ENCODE data around the gene ZC3H14.
"Not testable (repeated sequence)": the region's sequence is repeated elsewhere in the genome, so short reads cannot be mapped to it uniquely, and the experiment has no call there.

The ZC3H14 gene, protein sequence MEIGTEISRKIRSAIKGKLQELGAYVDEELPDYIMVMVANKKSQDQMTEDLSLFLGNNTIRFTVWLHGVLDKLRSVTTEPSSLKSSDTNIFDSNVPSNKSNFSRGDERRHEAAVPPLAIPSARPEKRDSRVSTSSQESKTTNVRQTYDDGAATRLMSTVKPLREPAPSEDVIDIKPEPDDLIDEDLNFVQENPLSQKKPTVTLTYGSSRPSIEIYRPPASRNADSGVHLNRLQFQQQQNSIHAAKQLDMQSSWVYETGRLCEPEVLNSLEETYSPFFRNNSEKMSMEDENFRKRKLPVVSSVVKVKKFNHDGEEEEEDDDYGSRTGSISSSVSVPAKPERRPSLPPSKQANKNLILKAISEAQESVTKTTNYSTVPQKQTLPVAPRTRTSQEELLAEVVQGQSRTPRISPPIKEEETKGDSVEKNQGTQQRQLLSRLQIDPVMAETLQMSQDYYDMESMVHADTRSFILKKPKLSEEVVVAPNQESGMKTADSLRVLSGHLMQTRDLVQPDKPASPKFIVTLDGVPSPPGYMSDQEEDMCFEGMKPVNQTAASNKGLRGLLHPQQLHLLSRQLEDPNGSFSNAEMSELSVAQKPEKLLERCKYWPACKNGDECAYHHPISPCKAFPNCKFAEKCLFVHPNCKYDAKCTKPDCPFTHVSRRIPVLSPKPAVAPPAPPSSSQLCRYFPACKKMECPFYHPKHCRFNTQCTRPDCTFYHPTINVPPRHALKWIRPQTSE

DNA sequence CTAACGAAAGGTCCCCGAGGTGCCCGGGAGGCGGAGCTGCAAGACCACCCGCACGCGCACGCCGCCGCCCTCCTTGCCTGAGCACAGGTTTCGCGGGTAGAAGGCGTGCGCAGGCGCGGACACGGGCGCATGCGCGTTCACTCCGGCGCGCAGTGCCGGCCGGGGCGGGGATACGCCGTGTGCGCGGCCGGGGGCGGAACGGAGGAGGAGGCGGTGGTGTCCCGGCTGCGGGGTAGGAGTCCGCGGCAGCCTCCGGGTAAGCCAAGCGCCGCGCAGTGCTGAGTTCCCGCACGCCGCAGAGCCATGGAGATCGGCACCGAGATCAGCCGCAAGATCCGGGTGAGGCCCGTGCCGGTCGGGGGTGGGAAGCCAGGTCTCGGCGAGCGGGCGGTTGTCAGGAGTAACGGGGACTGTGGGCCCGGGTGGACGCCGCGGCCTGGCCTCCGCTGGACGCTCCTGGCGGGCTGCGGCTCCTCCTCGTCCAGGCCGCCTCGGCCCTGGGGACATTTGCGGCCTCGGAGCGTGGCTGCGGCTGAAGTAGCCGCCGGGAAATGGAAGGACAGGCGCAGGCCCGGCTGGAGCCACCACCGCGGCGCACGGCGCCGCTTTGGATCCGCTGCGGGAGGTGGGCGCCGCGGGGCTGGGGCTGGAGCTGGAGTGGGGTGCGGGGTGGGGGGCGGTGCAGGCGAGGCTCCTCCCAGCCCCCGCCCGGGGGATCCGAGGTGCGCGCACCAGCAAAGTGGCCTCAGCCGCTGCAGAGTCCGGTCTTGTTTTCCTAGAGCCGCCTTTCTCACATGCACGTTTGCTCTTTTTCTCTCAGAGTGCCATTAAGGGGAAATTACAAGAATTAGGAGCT, at the start of gene ZC3H14:
Gene ZC3H14 (plus strand): TSS at position 207 of the 856 bp plus-strand sequence. CDS start 97 bp downstream, at position 304.
- DNase-seq (ENCODE audit: low read depth), result peak; percentile 83

DNA sequence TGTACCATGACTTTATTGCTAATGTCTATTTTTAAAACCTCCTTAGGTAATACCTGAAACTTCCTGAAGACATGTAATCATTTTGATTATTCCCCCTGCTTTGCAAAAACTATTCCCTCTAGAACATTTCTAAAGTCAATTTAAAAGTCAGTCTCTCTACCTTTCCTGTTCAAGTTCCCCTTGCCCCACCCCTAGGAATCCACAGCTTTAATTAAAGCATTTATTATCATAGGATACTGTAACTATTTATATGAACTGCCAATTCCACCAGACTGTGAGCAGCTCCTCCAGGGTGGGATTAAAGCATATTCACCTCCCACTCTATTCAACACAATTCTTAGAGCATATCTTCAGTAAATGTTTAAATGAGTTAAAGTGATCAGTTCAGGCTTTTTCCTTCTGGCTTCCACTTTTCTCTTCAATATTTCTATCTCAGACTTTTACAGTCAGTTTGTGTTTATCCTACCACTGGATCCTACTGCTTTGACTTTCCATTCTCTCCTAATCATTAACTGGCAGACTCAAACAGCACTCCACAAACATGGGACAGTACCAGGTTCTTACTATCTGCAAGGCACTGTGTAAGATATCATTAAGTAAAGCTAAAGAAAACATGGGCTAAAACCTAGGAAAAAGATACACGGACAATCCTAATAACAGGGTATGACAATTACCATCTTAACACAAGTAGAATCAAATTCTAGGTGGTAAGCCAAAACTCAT, 47.2 kb upstream of the ZC3H14 start:
- DNase-seq (ENCODE audit: low read depth), result no peak

DNA sequence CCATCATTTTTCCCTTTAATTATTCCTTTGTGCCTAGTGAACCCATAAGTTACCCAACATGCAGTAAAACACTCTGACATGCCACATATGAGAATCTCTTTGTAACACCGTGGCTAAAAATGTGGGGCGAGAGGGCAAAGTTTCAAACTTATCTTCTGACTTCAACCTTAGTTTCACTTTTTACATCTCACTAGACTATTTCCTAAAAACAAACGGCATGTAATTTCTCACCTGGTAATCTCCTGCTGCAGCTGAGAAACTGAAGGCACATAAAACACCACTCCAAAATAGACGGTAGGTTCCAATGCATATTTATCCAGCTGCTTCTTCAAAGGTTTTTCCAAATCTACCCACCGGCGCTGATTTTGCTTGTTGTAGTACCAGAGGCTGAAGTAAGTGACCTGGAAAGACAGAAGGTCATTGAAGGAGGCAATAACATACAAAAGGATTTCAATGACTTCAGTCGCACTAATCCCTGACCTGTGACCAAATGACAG, 45.9 kb upstream of the ZC3H14 start:
- no peak for DNase-seq (ENCODE audit: low read depth)

DNA sequence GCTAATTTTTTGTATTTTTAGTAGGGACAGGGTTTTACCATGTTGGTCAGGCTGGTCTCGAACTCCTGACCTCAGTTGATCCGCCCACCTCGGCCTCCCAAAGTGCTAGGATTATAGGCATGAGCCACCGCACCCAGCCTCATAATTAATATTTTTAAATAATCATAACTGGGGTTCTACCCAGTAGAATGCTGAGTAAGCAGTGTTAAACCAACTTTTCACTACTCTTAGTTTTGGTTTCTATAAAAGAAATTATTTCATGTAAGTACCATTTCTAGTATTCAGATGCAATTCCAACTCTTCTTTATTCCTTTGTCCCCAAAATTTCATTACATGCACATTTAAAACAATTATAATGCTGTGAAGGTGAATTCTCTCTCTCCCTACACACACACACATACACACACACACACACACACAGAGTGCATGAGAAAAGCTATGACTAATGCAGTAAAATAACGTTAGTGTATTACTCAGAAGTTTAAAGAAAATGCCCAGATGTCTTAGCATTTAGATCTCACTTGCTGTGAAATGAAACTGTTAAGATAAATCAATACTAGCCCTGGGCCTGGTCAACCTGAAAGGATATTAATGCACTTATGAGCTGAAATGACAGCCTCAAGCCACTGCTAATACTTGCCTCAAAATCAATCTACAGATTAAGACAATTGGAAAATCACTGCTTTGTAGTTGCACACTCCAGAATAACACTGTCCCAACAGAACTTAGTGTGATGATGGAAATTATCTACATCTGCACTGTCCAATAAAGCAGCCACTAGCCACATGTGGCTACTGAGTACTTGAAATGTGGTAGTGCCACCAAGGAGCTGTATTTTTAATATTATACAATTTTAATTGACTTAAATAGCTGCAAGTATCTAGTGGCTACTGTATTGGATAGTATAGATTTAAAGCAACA, 44.0 kb upstream of the ZC3H14 start:
- no peak for DNase-seq (ENCODE audit: low read depth)

DNA sequence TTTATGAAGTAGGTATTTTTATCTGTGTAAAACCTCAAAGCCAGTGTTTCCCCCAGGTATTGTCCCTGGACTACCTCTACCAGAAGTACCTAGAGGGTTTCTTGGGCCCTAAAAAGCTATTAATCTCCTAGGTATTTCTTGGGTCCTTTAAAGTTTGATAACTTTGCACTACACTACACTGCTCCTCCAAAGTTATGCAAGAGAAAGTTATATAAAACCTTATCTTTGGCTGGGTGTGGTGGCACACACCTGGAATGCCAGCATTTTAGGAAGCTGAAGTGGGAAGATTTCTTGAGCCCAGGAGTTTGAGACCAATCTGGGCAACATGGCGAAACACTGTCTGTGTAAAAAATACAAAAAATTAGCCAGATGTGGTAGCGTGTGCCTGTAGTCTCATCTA, 42.9 kb upstream of the ZC3H14 start:
- no peak for DNase-seq (ENCODE audit: low read depth)

DNA sequence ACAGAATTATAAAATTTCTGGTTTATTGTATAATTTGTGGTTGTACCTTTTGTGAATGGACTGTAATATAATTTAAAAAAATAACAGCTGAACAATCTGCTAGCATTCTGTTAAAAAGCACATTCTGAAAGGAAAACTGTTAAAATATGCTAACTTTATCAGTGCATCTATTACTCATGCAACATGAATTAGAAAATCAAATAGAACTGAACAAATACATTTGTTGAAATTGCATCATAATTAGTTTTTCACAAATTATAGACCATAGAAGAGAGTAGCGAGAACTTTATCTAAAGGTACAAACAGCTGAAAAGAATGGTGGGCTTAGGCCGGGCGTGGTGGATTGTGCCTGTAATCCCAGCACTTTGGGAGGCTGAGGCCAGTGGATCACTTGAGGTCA, 41.0 kb upstream of the ZC3H14 start:
- DNase-seq (ENCODE audit: low read depth), result no peak

DNA sequence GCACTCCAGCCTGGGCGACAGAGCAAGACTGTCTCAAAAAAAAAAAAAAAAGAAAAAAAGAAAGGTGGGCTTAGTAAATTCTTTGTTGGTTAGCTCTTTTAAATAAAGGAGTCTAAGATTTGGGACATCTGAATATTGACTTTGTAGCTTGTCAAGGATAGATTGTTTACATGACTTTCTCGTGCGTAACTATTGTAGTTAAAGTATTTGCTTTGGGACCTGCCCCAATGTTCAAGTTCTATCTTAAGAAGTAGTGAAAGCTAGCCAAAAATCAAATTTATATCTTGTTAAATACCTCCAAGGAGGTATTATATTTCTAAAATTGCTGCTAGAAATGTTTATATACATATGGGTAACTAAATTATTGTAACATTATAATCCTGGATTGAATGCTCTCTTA, 40.4 kb upstream of the ZC3H14 start:
- DNase-seq (ENCODE audit: low read depth), result no peak

DNA sequence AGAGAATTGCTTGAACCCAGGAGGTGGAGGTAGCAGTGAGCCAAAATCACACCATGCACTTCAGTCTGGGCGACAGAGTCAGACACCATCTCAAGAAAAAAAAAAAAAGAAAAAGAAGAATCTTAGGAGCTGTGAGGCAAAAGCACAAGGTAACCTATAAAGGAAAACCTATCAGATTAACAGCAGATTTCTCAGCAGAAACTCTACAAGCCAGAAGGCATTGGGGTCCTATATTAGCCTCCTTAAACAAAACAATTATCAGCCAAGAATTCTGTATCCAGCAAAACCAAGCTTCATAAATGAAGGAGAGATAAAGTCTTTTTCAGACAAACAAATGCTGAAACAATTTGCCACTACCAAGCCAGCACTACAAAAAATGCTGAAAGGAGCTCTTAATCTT, 32.9 kb upstream of the ZC3H14 start:
- not testable (repeated sequence) for DNase-seq (ENCODE audit: low read depth)

DNA sequence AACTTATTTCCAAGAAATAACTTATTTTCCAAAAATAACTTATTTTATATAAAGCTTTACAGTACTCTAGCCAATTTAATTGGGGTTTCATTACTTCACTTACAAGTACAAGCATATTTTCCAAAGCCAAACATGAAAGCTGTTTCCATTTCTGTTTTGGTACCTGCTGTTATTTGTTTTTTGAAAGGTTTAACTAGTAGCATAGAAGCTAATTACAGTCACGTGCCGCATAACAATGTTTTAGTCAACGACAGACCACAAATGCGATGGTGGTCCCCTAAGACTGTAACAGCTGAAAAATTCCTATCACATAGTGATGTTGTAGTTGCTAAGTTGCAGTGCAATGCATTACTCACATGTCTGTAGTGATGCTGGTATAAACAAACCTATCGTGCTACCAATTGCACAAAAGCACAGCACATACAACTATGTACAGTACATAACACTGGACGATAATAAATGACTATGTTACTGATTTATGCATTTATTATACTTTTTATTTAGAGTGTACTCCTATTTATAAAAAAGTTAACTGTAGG, 29.7 kb upstream of the ZC3H14 start:
- no peak for DNase-seq (ENCODE audit: low read depth)

DNA sequence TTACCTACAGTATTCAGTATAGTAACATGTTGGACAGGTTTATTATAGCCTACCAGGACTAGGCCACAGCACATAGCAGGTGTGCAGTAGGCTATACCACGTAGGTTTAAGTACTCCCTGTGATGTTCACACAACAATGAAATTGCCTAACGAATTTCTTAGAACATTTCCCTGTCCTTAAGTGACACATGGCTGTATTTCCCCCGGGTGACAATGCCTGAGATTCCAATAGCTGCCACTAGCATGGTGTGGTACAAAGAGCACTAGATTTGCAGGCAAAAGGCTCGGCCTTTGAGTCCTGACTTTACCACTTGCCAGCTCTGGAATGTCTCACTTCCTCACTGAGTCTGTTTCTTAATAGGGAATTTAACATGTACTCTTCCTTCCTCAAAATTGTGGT, 27.7 kb upstream of the ZC3H14 start:
- DNase-seq (ENCODE audit: low read depth), result no peak

DNA sequence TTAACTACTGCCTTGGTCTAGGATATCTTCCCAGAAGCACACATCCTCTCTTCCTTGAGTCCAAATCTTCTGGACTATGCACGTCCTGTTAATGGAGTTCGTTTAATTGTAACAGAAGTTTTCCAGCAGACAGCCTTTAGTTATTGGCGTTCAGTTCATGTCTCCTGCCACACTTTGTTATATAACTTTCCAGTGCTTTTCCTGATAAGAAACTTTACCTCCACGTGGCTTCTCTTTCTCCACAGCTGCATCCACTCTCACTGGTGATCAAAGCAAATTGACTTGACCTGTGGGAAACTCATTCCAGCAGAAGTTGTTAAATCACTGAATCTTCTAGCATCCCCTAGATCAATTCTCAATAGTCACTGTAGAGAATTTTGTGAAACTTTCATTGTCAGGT, 27.0 kb upstream of the ZC3H14 start:
- no peak for DNase-seq (ENCODE audit: low read depth)

DNA sequence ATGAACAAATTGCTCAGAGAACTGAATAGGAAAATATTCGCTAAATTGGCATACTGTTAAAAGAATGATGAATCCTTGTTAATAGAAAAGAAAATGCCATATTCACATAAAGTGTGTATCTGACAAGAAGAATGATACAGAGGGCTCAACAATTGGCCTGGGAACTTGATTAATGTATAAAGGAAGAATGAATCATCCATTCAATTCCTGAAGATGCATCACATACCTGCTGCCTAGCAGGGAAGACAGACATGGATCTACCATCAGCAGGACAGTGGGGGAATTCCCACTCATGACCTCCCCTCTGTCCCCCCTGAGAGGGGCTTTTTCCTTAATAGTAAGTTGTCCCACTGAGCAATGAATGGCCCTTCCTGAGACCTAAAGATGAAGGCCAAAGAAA, 21.5 kb upstream of the ZC3H14 start:
- no peak for DNase-seq (ENCODE audit: low read depth)

DNA sequence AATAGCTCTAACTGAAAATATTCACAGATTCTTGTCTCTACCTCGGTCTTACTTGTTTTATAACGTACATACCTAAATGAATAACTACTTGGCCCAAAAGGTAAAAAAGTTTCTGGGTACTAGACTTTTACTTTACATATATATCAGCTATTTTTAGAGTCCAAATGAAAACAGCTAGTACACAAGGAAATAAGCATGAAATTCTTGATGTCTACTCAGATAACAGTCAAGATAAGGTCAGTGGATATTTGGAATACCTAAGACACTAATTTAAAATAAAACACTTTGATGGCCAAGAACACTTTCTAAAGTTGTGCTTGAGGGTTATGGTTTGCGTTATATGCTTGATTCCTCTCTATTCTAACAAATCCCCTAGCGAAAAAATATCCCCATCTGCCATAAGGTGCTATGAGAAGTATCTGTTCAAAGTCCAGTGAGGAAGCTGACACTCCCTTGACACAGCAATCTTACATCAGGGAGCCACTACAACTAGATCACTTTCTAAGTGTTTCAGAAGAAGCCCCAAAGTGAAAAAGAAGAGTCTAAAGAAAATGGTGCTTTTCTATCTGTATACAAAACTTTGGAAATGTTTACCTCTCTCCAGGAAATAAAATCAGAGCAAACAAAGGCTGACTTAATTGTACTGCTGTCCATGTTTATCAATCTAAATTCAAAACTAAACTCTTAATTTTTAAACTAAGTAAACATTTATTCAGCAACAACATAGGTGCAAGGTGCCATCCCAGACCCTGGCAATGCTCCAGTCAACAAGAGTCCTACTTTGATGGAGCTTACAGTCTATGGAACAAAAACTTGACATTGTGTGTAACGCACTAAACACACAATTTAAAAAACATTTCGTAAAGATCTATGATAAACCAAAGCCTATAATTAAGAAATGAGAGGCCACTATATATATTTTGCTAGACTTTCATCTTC, 19.7 kb upstream of the ZC3H14 start:
- DNase-seq (ENCODE audit: low read depth), result no peak

DNA sequence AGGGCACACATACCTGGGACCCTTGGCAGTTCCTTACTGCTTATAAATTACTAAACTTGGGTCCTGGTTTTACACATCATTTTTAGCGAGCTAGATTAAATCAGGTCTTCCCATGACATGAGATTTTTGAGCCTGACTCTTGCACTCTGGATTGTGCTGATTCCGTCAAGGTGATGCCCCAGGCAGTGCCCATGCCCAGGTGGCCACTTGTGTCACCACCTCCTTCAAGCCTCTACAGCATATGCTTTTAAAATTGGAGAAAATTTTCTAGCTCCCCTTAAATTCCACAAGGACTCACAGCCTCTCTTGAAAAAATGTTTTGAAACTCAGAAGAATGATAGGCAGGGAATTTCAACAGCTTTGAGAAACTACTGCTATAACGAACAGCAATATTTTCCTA, 17.6 kb upstream of the ZC3H14 start:
- no peak for DNase-seq (ENCODE audit: low read depth)

DNA sequence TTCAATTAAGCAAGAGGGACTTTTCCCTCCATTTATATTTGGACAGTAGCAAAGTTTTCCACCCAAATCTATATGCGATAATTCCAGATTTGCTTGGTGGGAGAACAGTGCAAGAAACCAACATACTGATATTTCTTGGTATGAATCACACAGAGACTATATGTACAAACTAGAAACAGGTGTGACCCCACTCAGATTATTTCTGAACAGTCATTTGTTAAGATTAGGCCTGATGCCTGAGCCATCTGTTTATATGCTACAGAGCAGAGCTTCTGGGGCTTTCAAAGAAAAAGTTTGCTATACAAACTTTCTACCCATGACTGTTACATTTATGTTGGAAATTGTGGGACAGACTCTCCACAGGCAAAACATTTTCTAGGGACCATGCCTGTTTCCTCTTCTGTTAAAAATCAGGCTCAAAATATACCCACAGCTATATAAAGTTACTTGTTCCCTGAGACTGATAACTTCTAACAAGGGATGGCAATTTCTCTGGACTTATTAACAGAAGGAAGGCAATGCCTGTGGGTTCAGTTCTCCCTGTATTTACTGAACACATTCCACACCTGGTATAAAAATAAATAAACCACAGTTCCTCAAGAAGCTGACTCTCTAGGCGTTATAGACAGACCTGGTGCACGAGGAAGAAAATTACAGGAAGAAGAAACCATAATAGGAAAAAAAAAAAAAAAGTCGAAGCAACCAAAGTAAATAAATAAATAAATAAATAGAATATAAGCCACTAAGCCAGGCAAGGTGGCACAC, 16.0 kb upstream of the ZC3H14 start:
- no peak for DNase-seq (ENCODE audit: low read depth)

DNA sequence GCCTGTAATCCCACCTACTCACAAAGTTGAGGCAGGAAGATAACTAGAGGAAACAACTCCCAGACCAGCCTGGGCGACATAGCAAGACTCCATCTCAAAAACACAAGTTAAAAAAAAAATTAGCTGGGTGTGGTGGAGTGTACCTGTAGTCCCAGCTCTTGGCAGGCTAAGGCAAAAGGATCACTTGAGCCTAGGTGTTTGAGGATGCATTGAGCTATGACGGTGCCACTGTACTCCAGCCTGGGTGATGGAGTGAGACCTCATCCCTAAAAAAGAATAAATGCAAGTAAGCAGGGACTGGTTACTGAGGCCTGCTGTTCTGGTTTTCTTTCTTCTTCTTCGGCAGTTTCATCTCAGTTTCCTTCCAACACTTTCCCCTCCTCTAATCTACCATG, 15.5 kb upstream of the ZC3H14 start:
- DNase-seq (ENCODE audit: low read depth), result no peak

DNA sequence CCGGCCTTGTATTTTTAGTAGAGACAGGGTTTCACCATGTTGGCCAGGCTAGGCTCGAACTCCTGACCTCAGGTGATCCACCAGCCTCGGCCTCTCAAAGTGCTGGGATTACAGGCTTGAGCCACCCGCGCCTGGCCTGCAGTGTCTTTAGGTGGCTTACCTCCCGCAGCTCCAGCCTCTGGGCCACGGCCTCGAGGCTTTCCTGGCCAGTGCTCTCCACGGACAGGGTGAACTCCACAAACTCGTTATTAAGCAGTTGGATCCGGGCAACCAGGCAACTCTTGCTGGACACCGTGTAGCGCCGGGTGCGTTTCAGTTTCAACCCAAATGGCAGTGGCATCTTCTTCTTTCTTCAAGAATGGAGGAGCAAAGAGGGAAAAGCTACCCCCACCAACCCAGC, 12.8 kb upstream of the ZC3H14 start:
- no peak for DNase-seq (ENCODE audit: low read depth)

DNA sequence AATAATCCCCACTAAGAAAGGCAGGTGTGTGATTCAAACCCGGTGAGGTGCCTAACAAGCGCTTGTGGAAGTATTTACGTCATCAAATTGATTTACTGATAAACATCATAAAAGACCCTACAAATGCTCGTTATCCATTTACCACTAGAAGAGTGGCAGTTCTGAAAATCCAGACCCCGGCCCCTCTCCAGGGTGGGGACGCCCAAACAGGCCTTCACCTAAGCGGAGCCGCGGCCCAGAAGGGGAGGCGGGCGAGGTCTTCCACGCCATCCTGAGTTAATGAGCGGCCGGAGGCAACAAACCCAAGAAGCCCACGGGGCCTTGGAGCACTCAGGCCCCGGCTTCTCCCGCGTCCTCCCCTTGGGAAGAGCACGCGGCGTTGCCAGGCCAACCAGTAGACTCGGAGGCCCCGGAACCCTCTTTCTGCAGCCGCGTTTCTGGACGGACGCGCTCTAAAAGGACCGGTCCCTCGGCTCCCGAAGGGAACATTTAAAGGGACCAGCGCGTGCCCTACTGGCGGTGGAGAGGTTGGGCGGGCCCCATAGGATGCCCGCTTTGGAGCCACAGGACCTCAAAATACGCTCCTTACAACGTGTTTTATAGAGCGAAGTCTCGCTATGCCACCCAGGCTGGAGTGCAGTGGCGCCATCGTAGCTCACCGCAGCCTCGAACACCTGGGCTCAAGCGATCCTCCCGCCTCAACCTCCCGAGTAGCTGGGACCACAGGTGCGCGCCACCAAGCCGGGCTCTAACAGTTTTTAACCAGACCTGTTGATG, 11.6 kb upstream of the ZC3H14 start:
- DNase-seq (ENCODE audit: low read depth), result no peak
